T-helper 2 cell treated with Interferon-gamma antibody and Interleukin-4, amounts not matched to agents 5 μg/mL and 100 μg/mL, for 36 hours (primary cell): ENCODE measurements around the gene ADRA2B.
"Not testable (repeated sequence)": the region's sequence is repeated elsewhere in the genome, so short reads cannot be mapped to it uniquely, and the experiment has no call there.

Experiments used
- DNase-seq: peaks from one replicate; pipeline ENCODE4 v3.0.0; 2021; ENCODE audit warnings: low spot score
- H3K27ac Mint-ChIP-seq: one replicate; pipeline ENCODE4 v1.8.0; 2021; ENCODE audit warnings: mild to moderate bottlenecking, mixed read lengths
- H3K27me3 Mint-ChIP-seq: one replicate; pipeline ENCODE4 v1.8.0; 2021; ENCODE audit warnings: low read depth, mixed read lengths
- H3K36me3 Mint-ChIP-seq: one replicate; pipeline ENCODE4 v1.8.0; 2021; ENCODE audit warnings: low read depth, mixed read lengths
- H3K4me1 Mint-ChIP-seq: one replicate; pipeline ENCODE4 v1.8.0; 2021; ENCODE audit warnings: low read depth, mixed read lengths
- H3K4me3 Mint-ChIP-seq: one replicate; pipeline ENCODE4 v1.8.0; 2022; ENCODE audit warnings: mild to moderate bottlenecking, moderate library complexity, mixed read lengths
- H3K9me3 Mint-ChIP-seq: one replicate; pipeline ENCODE4 v1.8.0; 2021; ENCODE audit warnings: mixed read lengths

The ADRA2B gene

GRCh38 chr2:96065954-96066353 is 50.4 kb downstream of the ADRA2B start:
- not testable (repeated sequence) for H3K4me3 Mint-ChIP-seq, H3K4me1 Mint-ChIP-seq, H3K27ac Mint-ChIP-seq, H3K36me3 Mint-ChIP-seq, H3K27me3 Mint-ChIP-seq, H3K9me3 Mint-ChIP-seq, DNase-seq

- Mint-ChIP-seq H3K36me3 (no peaks in the 10 kb centered on the region), H3K9me3 (no peaks in the 10 kb centered on the region), H3K27ac (no peak overlapping the region)
Measured at GRCh38 chr2:96065381-96065930, 50.9 kb downstream of the ADRA2B start.

GRCh38 chr2:96064760-96065159 is 51.6 kb downstream of the ADRA2B start:
- H3K4me3 Mint-ChIP-seq, H3K36me3 Mint-ChIP-seq, H3K9me3 Mint-ChIP-seq: not testable (repeated sequence)

More at GRCh38 chr2:96065381-96065930, 50.9 kb downstream of the ADRA2B start:
- Mint-ChIP-seq H3K27me3 (no peaks in the 10 kb centered on the region), H3K4me1 (no peaks in the 10 kb centered on the region), H3K4me3 (no peak overlapping the region)
- no peak for DNase-seq

GRCh38 chr2:96064047-96064675 is 52.2 kb downstream of the ADRA2B start:
- H3K4me3 Mint-ChIP-seq, H3K36me3 Mint-ChIP-seq, H3K27me3 Mint-ChIP-seq, H3K27ac Mint-ChIP-seq, H3K4me1 Mint-ChIP-seq, H3K9me3 Mint-ChIP-seq, DNase-seq: not testable (repeated sequence)

More at GRCh38 chr2:96064760-96065159, 51.6 kb downstream of the ADRA2B start:
- H3K4me1 Mint-ChIP-seq, DNase-seq, H3K27me3 Mint-ChIP-seq, H3K27ac Mint-ChIP-seq: not testable (repeated sequence)

- not testable (repeated sequence) for H3K36me3 Mint-ChIP-seq, H3K27me3 Mint-ChIP-seq, H3K9me3 Mint-ChIP-seq, H3K4me3 Mint-ChIP-seq, H3K4me1 Mint-ChIP-seq, H3K27ac Mint-ChIP-seq
- peak; percentile 66 for DNase-seq
Measured at GRCh38 chr2:96063116-96063899, 53.1 kb downstream of the ADRA2B start.
